ENCODE data around the gene WFDC11.
"Not testable (repeated sequence)": the region's sequence is repeated elsewhere in the genome, so short reads cannot be mapped to it uniquely, and the experiment has no call there.

WFDC11 gene

DNA sequence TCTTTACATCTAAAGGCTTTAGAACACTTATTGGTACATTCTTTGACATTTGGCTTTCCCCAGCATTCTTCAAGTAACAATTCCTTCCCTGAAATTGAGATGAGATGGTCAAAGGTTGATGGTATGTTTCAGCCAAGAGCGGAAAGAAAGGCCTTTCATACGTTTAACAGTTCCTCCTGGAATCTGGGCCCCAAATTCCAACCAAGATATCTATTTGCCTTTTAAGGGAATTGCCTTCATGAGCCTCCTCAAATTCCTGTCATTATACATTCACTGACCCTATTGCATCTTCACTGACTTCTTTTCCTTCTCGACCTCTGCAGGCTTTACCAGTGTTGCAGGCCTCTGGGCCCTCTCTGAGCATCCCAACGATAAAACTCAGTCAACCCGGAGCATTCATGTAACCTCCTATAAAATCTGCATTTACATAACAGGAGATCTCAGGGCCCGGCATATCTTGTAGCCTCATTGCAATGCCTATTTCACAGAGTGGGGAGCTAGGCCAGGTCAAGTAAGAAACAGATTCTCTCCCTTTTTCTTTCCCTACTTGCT is 20.7 kb downstream of the WFDC11 start:
- Histone ChIP-seq H3K4me3 (ENCODE audit: low read length) (no peak overlapping the region), H3K27ac (ENCODE audit: low read length) (no peak overlapping the region), H3K9me3 (ENCODE audit: control insufficient read depth, low read depth, low read length) (no peaks in the 10 kb centered on the region), H3K9ac (ENCODE audit: low read length) (no peak overlapping the region), H3K27me3 (ENCODE audit: control insufficient read depth, insufficient read depth, low read length) (no peaks in the 10 kb centered on the region), H3K4me1 (ENCODE audit: control insufficient read depth, low read depth, low read length) (peaks cover 6% of the 10 kb centered on the region), H3K36me3 (ENCODE audit: control insufficient read depth, low read depth, low read length) (no peaks in the 10 kb centered on the region)

- H3K4me3 ChIP-seq (ENCODE audit: low read length) = no peak overlapping the region
- H3K27me3 ChIP-seq (ENCODE audit: control insufficient read depth, insufficient read depth, low read length) = no peaks in the 10 kb centered on the region
- no peak overlapping the region for H3K27ac ChIP-seq (ENCODE audit: low read length)
- no peaks in the 10 kb centered on the region for H3K36me3 ChIP-seq (ENCODE audit: control insufficient read depth, low read depth, low read length)
- no peak overlapping the region for H3K9ac ChIP-seq (ENCODE audit: low read length)
- no peaks in the 10 kb centered on the region for H3K9me3 ChIP-seq (ENCODE audit: control insufficient read depth, low read depth, low read length)
- peaks cover 6% of the 10 kb centered on the region for H3K4me1 ChIP-seq (ENCODE audit: control insufficient read depth, low read depth, low read length)
These were observed 22.5 kb downstream of the WFDC11 start for GRCh38 chr20:45647441-45648050.

GRCh38 chr20:45646875-45647274 is 23.2 kb downstream of the WFDC11 start:
- H3K9me3 ChIP-seq (ENCODE audit: control insufficient read depth, low read depth, low read length) = no peaks in the 10 kb centered on the region
- peaks cover 6% of the 10 kb centered on the region for H3K4me1 ChIP-seq (ENCODE audit: control insufficient read depth, low read depth, low read length)
- H3K9ac ChIP-seq (ENCODE audit: low read length) = no peak overlapping the region
- H3K4me3 ChIP-seq (ENCODE audit: low read length) = no peak overlapping the region
- no peak overlapping the region for H3K27ac ChIP-seq (ENCODE audit: low read length)
- no peaks in the 10 kb centered on the region for H3K36me3 ChIP-seq (ENCODE audit: control insufficient read depth, low read depth, low read length)
- H3K27me3 ChIP-seq (ENCODE audit: control insufficient read depth, insufficient read depth, low read length) = no peaks in the 10 kb centered on the region

DNA sequence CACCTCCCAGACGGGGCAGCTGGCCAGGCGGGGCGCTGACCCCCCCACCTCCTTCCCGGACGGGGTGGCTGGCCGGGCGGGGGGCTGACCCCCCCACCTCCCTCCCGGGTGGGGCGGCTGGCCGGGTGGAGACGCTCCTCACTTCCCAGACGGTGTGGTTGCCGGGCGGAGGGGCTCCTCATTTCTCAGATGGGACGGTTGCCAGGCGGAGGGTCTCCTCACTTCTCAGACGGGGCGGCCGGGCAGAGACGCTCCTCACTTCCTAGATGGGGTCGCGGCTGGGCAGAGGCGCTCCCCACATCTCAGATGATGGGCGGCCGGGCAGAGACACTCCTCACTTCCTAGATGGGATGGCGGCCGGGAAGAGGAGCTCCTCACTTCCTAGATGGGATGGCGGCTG is 24.2 kb downstream of the WFDC11 start:
- H3K4me1 ChIP-seq (ENCODE audit: control insufficient read depth, low read depth, low read length); H3K9me3 ChIP-seq (ENCODE audit: control insufficient read depth, low read depth, low read length); H3K9ac ChIP-seq (ENCODE audit: low read length); H3K27ac ChIP-seq (ENCODE audit: low read length); H3K4me3 ChIP-seq (ENCODE audit: low read length); H3K36me3 ChIP-seq (ENCODE audit: control insufficient read depth, low read depth, low read length); H3K27me3 ChIP-seq (ENCODE audit: control insufficient read depth, insufficient read depth, low read length): not testable (repeated sequence)

- H3K4me3 ChIP-seq (ENCODE audit: low read length); H3K9ac ChIP-seq (ENCODE audit: low read length); H3K9me3 ChIP-seq (ENCODE audit: control insufficient read depth, low read depth, low read length); H3K27me3 ChIP-seq (ENCODE audit: control insufficient read depth, insufficient read depth, low read length); H3K4me1 ChIP-seq (ENCODE audit: control insufficient read depth, low read depth, low read length); H3K36me3 ChIP-seq (ENCODE audit: control insufficient read depth, low read depth, low read length); H3K27ac ChIP-seq (ENCODE audit: low read length): not testable (repeated sequence)
These were observed 29.0 kb downstream of the WFDC11 start for GRCh38 chr20:45641076-45641475.

GRCh38 chr20:45639687-45640086 is 30.4 kb downstream of the WFDC11 start:
- H3K27me3 ChIP-seq (ENCODE audit: control insufficient read depth, insufficient read depth, low read length) = no peaks in the 10 kb centered on the region
- no peaks in the 10 kb centered on the region for H3K9me3 ChIP-seq (ENCODE audit: control insufficient read depth, low read depth, low read length)
- no peak overlapping the region for H3K27ac ChIP-seq (ENCODE audit: low read length)
- H3K36me3 ChIP-seq (ENCODE audit: control insufficient read depth, low read depth, low read length) = no peaks in the 10 kb centered on the region
- H3K4me1 ChIP-seq (ENCODE audit: control insufficient read depth, low read depth, low read length) = no peaks in the 10 kb centered on the region
- no peak overlapping the region for H3K9ac ChIP-seq (ENCODE audit: low read length)
- H3K4me3 ChIP-seq (ENCODE audit: low read length) = no peak overlapping the region

- H3K9ac ChIP-seq (ENCODE audit: low read length) = no peak overlapping the region
- no peak overlapping the region for H3K4me3 ChIP-seq (ENCODE audit: low read length)
- no peaks in the 10 kb centered on the region for H3K36me3 ChIP-seq (ENCODE audit: control insufficient read depth, low read depth, low read length)
- H3K27ac ChIP-seq (ENCODE audit: low read length) = no peak overlapping the region
- no peaks in the 10 kb centered on the region for H3K9me3 ChIP-seq (ENCODE audit: control insufficient read depth, low read depth, low read length)
- no peaks in the 10 kb centered on the region for H3K4me1 ChIP-seq (ENCODE audit: control insufficient read depth, low read depth, low read length)
- no peaks in the 10 kb centered on the region for H3K27me3 ChIP-seq (ENCODE audit: control insufficient read depth, insufficient read depth, low read length)
These were observed 33.5 kb downstream of the WFDC11 start for GRCh38 chr20:45636513-45636912.

GRCh38 chr20:45631184-45631583 is 38.9 kb downstream of the WFDC11 start, which contains the start of gene WFDC9:
WFDC9 (minus strand) TSS chr20:45631284; CDS start chr20:45610181, 21,103 bp downstream.
- no peaks in the 10 kb centered on the region for H3K9me3 ChIP-seq (ENCODE audit: control insufficient read depth, low read depth, low read length)
- H3K4me3 ChIP-seq (ENCODE audit: low read length) = no peak within 1 kb of the TSS
- H3K36me3 ChIP-seq (ENCODE audit: control insufficient read depth, low read depth, low read length) = no peaks in the 10 kb centered on the region
- no peaks in the 10 kb centered on the region for H3K27me3 ChIP-seq (ENCODE audit: control insufficient read depth, insufficient read depth, low read length)
- no peak within 1 kb of the TSS for H3K9ac ChIP-seq (ENCODE audit: low read length)
- H3K27ac ChIP-seq (ENCODE audit: low read length) = no peak within 1 kb of the TSS
- no peaks in the 10 kb centered on the region for H3K4me1 ChIP-seq (ENCODE audit: control insufficient read depth, low read depth, low read length)

DNA sequence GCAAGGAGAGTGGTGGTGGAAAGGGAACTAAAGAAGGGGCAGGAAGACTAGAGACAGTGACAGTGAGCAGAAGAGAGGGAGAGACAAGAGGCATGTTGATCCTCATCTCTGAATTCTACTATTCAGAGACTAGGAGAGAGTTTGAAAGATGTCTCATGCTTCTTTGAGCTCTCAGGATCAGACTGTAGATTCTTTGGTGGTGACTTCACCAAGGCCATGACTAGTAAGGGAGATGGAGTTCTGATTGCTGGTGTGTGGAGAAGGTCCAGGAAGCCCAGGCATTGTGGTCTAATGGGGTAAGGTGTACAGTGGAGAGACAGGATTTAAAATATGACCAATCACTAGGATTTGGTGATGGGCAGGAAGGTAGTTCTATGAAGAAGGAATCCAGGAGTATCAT is 39.7 kb downstream of the WFDC11 start:
- Histone ChIP-seq H3K4me1 (ENCODE audit: control insufficient read depth, low read depth, low read length) (no peaks in the 10 kb centered on the region), H3K27ac (ENCODE audit: low read length) (no peak overlapping the region), H3K9me3 (ENCODE audit: control insufficient read depth, low read depth, low read length) (no peaks in the 10 kb centered on the region), H3K4me3 (ENCODE audit: low read length) (no peak overlapping the region), H3K27me3 (ENCODE audit: control insufficient read depth, insufficient read depth, low read length) (no peaks in the 10 kb centered on the region), H3K9ac (ENCODE audit: low read length) (no peak overlapping the region), H3K36me3 (ENCODE audit: control insufficient read depth, low read depth, low read length) (no peaks in the 10 kb centered on the region)

GRCh38 chr20:45629496-45630100 is 40.4 kb downstream of the WFDC11 start, which contains the start of gene WFDC10A:
WFDC10A (plus strand) TSS chr20:45629739; CDS start chr20:45629814, 75 bp downstream.
- Histone ChIP-seq H3K27me3 (ENCODE audit: control insufficient read depth, insufficient read depth, low read length) (no peaks in the 10 kb centered on the region), H3K36me3 (ENCODE audit: control insufficient read depth, low read depth, low read length) (no peaks in the 10 kb centered on the region), H3K9me3 (ENCODE audit: control insufficient read depth, low read depth, low read length) (no peaks in the 10 kb centered on the region), H3K9ac (ENCODE audit: low read length) (no peak within 1 kb of the TSS), H3K27ac (ENCODE audit: low read length) (no peak within 1 kb of the TSS), H3K4me3 (ENCODE audit: low read length) (no peak within 1 kb of the TSS), H3K4me1 (ENCODE audit: control insufficient read depth, low read depth, low read length) (no peaks in the 10 kb centered on the region)

DNA sequence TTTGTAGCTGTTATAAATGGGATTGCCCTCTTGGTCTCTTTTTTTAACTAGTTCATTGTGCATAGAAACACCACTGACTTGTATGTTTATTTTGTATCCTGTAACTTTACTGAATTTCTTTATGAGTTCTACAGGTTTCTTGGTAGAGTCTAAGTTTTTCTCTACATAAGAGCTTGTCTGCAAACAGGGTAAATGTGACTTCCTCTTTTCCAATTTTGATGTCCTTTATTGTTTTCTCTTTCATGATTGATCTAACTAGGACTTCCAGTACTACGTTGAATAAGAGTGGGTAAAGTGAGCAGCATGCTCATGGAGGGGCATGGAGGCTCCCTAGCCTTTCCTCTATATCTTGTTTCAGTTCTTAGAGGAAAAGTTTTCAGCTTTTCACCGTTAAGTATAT is 43.5 kb downstream of the WFDC11 start:
- Histone ChIP-seq H3K27ac (ENCODE audit: low read length) (no peak overlapping the region), H3K27me3 (ENCODE audit: control insufficient read depth, insufficient read depth, low read length) (no peaks in the 10 kb centered on the region), H3K36me3 (ENCODE audit: control insufficient read depth, low read depth, low read length) (no peaks in the 10 kb centered on the region), H3K9ac (ENCODE audit: low read length) (no peak overlapping the region), H3K4me3 (ENCODE audit: low read length) (no peak overlapping the region), H3K4me1 (ENCODE audit: control insufficient read depth, low read depth, low read length) (no peaks in the 10 kb centered on the region), H3K9me3 (ENCODE audit: control insufficient read depth, low read depth, low read length) (no peaks in the 10 kb centered on the region)

DNA sequence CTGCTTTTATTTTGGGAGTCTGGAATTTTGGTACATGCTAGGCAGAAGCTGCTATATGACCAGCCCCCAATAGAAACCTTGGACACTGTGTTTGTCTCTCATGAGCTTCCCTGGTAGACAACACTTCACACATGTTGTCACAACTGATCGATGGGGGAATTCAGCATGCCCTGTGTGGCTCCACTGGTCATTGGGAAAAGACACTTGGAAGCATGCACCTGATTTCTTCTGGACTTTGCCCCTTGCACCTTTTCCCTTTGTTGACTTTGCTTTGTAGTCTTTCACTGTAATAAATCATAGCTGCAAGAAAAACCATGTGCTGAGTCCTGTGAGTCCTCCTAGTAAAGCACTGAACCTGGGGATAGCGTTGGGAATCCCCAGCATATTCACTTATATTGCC is 48.4 kb downstream of the WFDC11 start:
- no peaks in the 10 kb centered on the region for H3K9me3 ChIP-seq (ENCODE audit: control insufficient read depth, low read depth, low read length)

More for the DNA sequence above, 48.4 kb downstream of the WFDC11 start:
- Histone ChIP-seq H3K4me1 (ENCODE audit: control insufficient read depth, low read depth, low read length) (no peaks in the 10 kb centered on the region), H3K27me3 (ENCODE audit: control insufficient read depth, insufficient read depth, low read length) (no peaks in the 10 kb centered on the region), H3K9ac (ENCODE audit: low read length) (no peak overlapping the region), H3K36me3 (ENCODE audit: control insufficient read depth, low read depth, low read length) (no peaks in the 10 kb centered on the region), H3K4me3 (ENCODE audit: low read length) (no peak overlapping the region), H3K27ac (ENCODE audit: low read length) (no peak overlapping the region)

Data from iPS-18a (cell line).